RWPE2 (cell line): ENCODE data around the gene LARP4B.

Experiments
- ATAC-seq: fragments of 200-7000 bp; cut with Tn5 transposase; 3 replicates; pipeline ENCODE4 v1.9.1; 2021; ENCODE audit warnings: low read depth
- DNase-seq: peaks from one replicate; pipeline ENCODE4 v3.0.0-alpha.2; 2020; ENCODE audit warnings: low spot score
- H3K27ac ChIP-seq: fragments of 450-650 bp; 2 replicates; pipeline ENCODE4 v1.5.1; 2017; ENCODE audit warnings: mild to moderate bottlenecking; ENCODE audit not compliant: poor library complexity, severe bottlenecking
- H3K27me3 ChIP-seq: fragments of 250-450 bp; sonication (Bioruptor Pico); 2 replicates; pipeline ENCODE4 v1.5.1; 2021; ENCODE audit warnings: mild to moderate bottlenecking, moderate library complexity; ENCODE audit not compliant: insufficient read depth, poor library complexity, severe bottlenecking
- H3K36me3 ChIP-seq: fragments of 250-450 bp; sonication (Bioruptor Pico); 2 replicates; pipeline ENCODE4 v1.5.1; 2020; ENCODE audit warnings: low read depth, mild to moderate bottlenecking, moderate library complexity
- H3K4me1 ChIP-seq: fragments of 250-450 bp; sonication (Bioruptor Pico); 2 replicates; pipeline ENCODE4 v1.5.1; 2021; ENCODE audit warnings: mild to moderate bottlenecking, moderate library complexity; ENCODE audit not compliant: insufficient read depth, poor library complexity, severe bottlenecking
- H3K4me3 ChIP-seq: fragments of 250-450 bp; sonication (Bioruptor Pico); 2 replicates; pipeline ENCODE4 v1.5.1; 2021; ENCODE audit warnings: mild to moderate bottlenecking, moderate library complexity; ENCODE audit not compliant: severe bottlenecking
- H3K9me3 ChIP-seq: fragments of 250-450 bp; sonication (Bioruptor Pico); 2 replicates; pipeline ENCODE4 v1.5.1; 2021; ENCODE audit warnings: mild to moderate bottlenecking, moderate library complexity; ENCODE audit not compliant: severe bottlenecking
- TF ChIP-seq, protein P1 (sequence below): fragments of 450-650 bp; IDR thresholded peaks from one replicate; pipeline ENCODE4 v1.5.1; 2017; ENCODE audit warnings: mild to moderate bottlenecking, moderate library complexity; ENCODE audit not compliant: poor library complexity, severe bottlenecking

LARP4B gene

DNA sequence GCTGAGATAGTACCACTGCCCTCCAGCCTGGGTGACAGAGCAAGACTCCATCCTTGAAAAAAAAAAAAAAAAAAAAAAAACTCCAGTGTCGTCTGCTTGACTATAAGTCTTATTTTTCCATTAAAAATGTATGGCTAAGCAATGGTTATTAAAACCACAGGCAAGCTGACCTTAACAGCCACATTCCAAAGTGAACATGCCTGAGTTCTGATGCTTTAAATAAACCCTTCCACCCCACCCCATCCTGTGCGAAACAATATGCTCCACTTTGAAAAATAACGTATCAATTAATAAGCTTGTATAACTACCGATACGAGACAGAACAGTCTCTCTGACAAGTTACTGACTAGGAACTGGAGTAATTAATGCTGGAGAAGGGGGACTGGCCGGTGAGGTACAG, 63.7 kb downstream of the LARP4B start:
- Histone ChIP-seq H3K36me3 (peaks cover 38% of the 10 kb centered on the region), H3K4me3 (no peak overlapping the region), H3K27me3 (no peaks in the 10 kb centered on the region), H3K27ac (no peak overlapping the region), H3K4me1 (no peaks in the 10 kb centered on the region), H3K9me3 (no peaks in the 10 kb centered on the region)
- no peak for DNase-seq
- TF ChIP-seq, protein P1, sequence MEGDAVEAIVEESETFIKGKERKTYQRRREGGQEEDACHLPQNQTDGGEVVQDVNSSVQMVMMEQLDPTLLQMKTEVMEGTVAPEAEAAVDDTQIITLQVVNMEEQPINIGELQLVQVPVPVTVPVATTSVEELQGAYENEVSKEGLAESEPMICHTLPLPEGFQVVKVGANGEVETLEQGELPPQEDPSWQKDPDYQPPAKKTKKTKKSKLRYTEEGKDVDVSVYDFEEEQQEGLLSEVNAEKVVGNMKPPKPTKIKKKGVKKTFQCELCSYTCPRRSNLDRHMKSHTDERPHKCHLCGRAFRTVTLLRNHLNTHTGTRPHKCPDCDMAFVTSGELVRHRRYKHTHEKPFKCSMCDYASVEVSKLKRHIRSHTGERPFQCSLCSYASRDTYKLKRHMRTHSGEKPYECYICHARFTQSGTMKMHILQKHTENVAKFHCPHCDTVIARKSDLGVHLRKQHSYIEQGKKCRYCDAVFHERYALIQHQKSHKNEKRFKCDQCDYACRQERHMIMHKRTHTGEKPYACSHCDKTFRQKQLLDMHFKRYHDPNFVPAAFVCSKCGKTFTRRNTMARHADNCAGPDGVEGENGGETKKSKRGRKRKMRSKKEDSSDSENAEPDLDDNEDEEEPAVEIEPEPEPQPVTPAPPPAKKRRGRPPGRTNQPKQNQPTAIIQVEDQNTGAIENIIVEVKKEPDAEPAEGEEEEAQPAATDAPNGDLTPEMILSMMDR: no peak
- no peak for ATAC-seq

GRCh38 chr10:866577-866941, 64.9 kb downstream of the LARP4B start:
- TF ChIP-seq, protein P1: no peak
- DNase-seq (no peak), ATAC-seq (no peak)
- H3K9me3 ChIP-seq: no peaks in the 10 kb centered on the region
- no peaks in the 10 kb centered on the region for H3K27me3 ChIP-seq
- no peak overlapping the region for H3K4me3 ChIP-seq
- no peak overlapping the region for H3K27ac ChIP-seq
- H3K4me1 ChIP-seq: no peaks in the 10 kb centered on the region
- peaks cover 42% of the 10 kb centered on the region for H3K36me3 ChIP-seq

- Histone ChIP-seq H3K4me1 (no peaks in the 10 kb centered on the region), H3K27me3 (no peaks in the 10 kb centered on the region), H3K9me3 (no peaks in the 10 kb centered on the region), H3K4me3 (no peak overlapping the region), H3K36me3 (peaks cover 48% of the 10 kb centered on the region), H3K27ac (no peak overlapping the region)
- DNase-seq (no peak), ATAC-seq (no peak)
- TF ChIP-seq, protein P1: no peak
Measured at GRCh38 chr10:865924-866576, 65.5 kb downstream of the LARP4B start.

GRCh38 chr10:865257-865656, 66.2 kb downstream of the LARP4B start:
- Histone ChIP-seq H3K36me3 (peaks cover 53% of the 10 kb centered on the region), H3K27me3 (no peaks in the 10 kb centered on the region), H3K4me1 (no peaks in the 10 kb centered on the region), H3K4me3 (no peak overlapping the region), H3K9me3 (no peaks in the 10 kb centered on the region), H3K27ac (no peak overlapping the region)
- ATAC-seq (no peak), DNase-seq (no peak)
- TF ChIP-seq, protein P1: no peak

- DNase-seq: no peak
- TF ChIP-seq, protein P1: no peak
- H3K36me3 ChIP-seq: peaks cover 50% of the 10 kb centered on the region
Measured at GRCh38 chr10:860519-860918, 71.0 kb downstream of the LARP4B start.

More at GRCh38 chr10:860519-860918, 71.0 kb downstream of the LARP4B start:
- Histone ChIP-seq H3K27me3 (no peaks in the 10 kb centered on the region), H3K4me3 (no peak overlapping the region), H3K4me1 (no peaks in the 10 kb centered on the region), H3K27ac (no peak overlapping the region), H3K9me3 (no peaks in the 10 kb centered on the region)
- no peak for ATAC-seq
